NCI-H2107 treated with DMSO at 0.1 percent for 48 hours (cell line): ENCODE measurements around the gene ETV5.

Experiments used
- DNase-seq: peaks from one replicate; lab custom pipeline; 2025; ENCODE audit not compliant: unreplicated experiment; lab: John Stamatoyannopoulos, UW

The ETV5 gene

GRCh38 chr3:186124592-186124991 is 15.7 kb upstream of the ETV5 start:
- DNase-seq, result no peak

GRCh38 chr3:186123012-186123411 is 14.1 kb upstream of the ETV5 start:
- DNase-seq, result no peak

- no peak for DNase-seq
Measured at GRCh38 chr3:186121968-186122367, 13.1 kb upstream of the ETV5 start.

- DNase-seq, result no peak
Measured at GRCh38 chr3:186121278-186121677, 12.4 kb upstream of the ETV5 start.

DNA sequence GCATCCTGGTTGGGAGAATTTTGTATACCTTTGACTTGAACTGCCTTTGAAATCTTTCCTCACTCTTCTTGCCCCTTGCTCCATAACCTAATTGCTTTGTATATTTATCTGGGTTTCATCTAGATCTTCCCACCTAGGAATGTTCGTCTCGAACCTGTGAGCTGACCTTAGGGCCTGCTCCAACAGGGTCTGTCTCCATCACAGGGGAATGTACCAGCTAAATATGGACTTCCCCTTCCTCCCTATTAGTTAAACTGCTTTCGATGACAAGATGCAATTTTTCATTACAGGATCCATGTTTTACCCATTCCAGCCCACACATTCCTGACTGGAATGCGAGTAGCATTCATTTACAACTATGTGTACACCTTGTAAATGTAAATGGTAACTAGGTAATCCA is 10.6 kb upstream of the ETV5 start:
- DNase-seq, result no peak

DNA sequence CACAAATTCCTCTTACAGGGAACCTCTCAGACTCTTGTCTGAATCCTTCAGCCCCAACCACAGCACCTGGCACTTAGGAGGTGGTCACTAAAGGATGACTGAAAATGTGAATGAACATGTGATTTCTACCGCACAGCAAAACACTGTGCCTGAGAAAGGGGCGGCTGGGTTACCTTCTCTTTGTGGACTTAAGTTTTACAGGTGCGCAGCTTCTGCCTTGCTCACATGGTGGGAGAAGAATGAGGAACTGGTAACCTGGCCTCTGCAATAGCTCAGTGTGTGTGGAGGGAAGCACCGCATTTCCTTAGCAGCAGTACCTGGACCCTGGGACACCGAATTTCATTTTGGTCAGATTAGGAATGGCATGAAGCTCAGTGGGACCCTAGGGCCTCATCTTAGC is 9.8 kb upstream of the ETV5 start:
- DNase-seq, result no peak

GRCh38 chr3:186117521-186118134 is 8.7 kb upstream of the ETV5 start:
- DNase-seq, result no peak

GRCh38 chr3:186115239-186115996 is 6.5 kb upstream of the ETV5 start:
- DNase-seq, result no peak

GRCh38 chr3:186110975-186111974 is 2.4 kb upstream of the ETV5 start:
- DNase-seq, result no peak

- peak; percentile 36 for DNase-seq
Measured at GRCh38 chr3:186109897-186110803, 1.3 kb upstream of the ETV5 start.

DNA sequence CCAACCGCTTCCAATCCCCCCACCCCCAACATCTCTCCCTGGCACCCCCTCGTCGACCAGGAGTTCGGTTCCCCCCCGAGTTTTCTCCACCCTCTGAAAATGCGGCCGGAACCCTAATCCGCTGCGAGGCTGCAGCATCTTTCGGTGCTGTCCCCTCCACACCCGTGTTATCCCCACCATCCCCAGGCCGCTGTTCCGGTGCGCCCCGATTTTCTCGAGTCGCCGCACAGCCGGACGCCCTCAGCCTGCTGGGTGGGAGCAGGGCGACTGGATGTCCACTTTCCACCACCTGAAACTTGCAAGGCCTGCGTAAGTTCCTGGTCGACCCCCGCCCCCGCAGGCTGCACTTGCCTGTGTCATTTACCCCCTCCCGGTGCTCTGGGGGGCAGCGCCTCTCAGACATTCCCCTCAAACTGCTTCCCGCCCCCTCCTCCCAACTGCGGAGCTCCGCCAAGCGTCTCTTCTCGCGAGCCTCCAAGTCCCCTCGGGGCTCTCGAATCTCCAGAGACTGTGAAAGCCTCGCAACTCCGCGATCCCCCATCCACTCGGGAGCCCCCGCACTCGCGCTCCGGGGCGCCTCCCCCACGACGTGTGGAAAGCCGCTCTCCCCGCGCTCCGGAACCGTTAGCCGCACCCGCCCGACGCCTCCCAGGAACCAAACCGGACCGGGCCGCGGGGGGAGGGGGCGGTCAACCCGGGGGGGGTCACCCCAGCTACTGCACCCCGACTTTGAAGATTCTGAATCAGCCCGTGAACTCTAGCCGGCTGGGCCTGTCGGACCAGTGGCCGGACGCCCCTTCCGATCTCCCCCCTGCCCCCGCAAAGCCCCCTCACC is 566 bp downstream of the ETV5 start:
- no peak for DNase-seq

DNA sequence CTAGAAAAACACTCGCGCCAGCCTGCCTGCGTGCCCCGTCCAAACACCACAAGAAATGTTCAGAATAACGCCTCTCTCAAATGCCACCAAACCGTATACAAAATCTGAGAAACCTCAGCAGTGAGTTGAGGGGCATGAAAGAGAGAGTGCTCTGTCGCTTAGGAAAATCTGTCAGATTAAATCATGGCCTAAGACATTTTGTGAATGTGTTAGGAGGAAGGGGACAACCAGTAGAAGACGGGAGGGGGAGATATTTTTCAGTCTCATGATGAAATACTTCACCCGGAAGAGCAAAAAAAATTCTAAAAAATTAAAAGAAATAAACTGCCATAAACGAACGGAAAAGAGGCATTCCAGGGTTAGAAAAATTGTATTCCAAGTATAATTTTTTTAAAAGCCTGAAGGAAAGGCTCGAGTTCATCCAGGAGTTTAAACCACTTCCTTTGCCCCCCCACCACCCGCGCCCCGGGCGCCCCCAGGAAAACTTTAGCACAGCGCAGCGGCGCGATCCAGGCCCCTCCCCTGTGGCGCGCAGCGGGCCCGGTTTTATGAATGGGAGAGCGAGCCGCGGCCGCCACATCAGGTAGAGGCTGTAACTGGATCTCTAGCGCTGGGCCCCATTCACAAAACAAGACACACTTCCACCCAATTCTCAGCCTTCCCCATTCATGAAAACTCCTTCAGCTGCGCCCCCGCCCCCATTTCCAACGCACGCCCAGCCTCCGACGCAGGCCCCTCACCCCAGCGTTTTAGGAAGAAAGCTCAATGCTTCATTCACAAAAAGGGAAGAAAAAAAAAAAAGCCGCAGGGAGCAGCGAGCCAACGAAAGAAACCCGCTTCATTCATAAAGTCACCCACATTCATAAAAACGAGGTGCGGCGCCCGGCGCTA is 1.4 kb downstream of the ETV5 start:
- DNase-seq, result peak; percentile 91

DNA sequence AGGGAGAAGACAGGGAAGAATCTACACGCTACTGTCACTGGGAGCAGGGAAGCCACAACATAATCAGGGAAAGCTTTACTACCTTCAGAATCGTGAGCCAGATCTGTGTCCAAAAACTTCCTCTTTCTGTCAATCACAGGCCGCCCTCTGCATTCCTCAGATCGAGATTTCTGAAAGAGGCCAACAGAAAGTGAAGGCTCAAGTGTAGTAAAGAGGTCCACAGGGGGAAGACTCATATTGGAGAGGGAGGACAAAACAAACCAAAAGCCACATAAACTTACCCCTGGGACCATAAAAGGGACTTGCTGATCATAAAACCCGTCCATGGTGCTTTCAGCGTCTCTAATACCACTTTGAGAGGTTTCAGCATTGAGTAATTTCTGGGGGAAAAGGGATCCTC is 3.3 kb downstream of the ETV5 start:
- no peak for DNase-seq

GRCh38 chr3:186102687-186103086 is 6.2 kb downstream of the ETV5 start:
- DNase-seq, result no peak

DNA sequence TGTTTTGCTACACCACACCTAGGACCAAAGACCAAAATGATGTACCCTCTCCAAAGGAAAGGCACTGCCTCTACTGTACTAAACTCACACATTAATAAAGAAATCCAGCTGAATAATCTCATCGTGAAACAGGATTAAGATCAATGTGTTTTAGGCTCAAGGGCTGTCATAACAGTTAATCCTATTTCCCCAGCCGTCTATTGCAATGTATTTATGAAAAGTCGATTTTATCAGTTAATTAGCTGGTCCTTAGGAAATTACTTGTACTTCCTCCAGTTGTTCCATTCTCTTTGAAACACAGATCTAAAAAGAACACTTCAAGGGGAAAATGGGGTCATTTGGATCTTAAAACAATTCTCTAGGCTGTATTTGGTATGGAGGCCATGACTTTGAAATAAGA is 8.5 kb downstream of the ETV5 start:
- DNase-seq, result no peak

DNA sequence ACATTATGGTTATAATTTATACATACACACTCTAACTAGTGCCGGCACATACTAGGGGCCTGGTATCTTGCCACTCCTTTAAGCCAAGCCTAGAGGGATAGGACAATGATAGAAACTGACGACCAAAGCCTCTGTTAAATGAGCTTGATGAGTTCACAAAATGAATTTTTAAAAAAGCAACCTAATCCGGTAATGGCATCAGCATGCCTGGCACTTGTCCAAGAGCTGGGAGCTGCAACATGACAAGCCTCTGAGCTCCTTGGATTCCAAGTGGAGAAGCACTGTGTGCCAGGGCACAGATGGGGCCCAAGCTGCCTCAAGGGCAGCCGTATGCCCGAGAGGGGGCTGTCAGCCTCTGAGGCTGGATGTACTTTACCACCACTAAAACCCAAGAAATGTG is 9.7 kb downstream of the ETV5 start:
- peak; percentile 73 for DNase-seq

GRCh38 chr3:186098740-186099139 is 10.1 kb downstream of the ETV5 start:
- DNase-seq, result no peak

- DNase-seq, result peak; percentile 98
Measured at GRCh38 chr3:186097663-186098451, 11.0 kb downstream of the ETV5 start.
